NCI-H345 (cell line): ENCODE data around the gene R3HDM2.

Source experiments
- DNase-seq: peaks from one replicate; lab custom pipeline; 2025; lab: John Stamatoyannopoulos, UW

The R3HDM2 gene

DNA sequence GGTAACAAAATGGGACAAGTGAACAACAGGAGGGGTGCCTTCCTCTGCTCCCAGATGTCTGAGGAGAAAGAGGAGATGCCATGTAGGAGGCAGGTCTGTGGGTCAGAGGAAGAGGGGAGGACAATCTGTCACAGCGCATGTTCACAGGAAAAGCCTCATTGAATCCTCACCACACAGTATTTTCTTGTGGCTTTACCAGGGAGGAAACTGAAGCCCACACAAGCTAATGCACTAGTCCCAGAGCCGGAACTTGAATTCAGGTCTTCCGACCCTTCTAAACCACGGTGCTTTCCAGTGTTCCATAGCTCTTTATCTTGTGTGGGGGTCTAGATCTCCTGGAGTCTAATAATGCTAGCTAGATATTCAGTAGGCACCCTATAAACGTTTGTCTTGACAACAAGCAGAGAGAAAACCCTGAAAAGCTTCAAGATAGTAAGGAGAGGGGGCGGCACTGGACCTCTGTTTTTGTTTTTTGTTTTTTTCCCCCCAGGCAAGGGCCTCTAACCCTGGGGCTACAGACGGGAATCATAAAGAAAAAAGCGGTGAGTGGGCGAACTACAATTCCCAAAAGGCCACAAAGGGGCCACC, 201.7 kb downstream of the R3HDM2 start:
- no peak for DNase-seq

- DNase-seq, result no peak
These were observed 203.3 kb downstream of the R3HDM2 start for GRCh38 chr12:57227315-57228115.

DNA sequence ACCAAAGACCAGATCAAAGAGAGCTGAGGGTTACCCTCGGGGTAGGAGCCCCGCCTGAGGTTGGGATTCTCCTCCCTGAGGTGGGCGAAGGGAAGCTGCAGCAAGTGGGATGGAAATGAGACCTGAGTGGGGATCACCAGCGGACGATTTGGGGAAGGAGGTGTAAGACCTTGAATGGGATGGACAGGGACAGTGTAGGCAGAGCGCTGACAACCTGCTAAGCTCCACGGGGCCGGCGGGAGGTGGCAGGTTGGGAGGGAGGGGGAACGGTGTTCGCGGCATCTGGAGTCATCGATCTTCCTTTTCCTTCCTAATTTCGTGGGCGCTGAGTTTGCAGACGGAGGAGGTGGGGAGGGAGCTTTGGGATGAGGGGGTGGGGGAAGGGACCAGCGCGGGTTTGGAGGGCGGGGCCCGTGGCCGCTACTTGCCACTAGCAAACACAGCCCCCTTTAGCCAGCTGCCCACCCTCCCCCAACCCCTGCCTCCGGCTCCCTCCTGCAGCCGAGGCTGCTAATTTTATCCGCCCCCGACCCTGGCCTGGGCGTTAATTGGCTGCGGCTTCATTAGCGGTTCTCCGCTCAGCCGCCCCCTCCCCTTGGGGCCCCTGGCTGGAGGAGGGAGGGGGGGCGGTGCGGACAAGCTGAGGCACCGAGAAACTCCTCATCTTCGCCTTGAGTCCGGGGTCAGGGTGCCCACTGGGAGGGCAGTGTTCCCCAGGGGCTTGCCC, 204.1 kb downstream of the R3HDM2 start:
- no peak for DNase-seq

DNA sequence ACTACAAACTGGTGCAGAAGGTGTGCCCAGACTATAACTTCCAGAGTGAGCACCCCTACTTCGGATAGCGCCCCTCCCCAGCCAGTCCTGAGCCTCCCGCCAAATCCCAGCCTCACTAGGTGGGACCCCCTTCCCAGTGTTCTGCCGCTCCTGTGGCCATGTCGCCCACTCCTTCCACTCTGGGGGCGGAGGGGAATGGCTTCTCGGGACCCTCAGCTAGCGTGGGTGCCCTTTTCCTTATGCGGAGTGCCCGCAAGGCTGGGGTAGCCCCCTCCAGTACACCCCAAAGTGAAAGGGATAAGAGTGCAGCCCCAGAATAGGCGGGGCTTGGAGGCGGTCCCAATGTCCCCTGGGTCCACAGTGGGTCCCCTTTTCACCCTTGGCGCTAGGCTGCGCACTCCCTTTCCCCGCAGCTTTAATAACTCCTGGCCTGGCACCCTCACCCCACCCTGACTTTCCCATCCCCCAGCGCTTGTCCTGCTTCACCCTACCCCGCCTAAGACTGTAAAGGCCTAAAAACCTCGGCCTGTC, 205.1 kb downstream of the R3HDM2 start:
- no peak for DNase-seq

DNA sequence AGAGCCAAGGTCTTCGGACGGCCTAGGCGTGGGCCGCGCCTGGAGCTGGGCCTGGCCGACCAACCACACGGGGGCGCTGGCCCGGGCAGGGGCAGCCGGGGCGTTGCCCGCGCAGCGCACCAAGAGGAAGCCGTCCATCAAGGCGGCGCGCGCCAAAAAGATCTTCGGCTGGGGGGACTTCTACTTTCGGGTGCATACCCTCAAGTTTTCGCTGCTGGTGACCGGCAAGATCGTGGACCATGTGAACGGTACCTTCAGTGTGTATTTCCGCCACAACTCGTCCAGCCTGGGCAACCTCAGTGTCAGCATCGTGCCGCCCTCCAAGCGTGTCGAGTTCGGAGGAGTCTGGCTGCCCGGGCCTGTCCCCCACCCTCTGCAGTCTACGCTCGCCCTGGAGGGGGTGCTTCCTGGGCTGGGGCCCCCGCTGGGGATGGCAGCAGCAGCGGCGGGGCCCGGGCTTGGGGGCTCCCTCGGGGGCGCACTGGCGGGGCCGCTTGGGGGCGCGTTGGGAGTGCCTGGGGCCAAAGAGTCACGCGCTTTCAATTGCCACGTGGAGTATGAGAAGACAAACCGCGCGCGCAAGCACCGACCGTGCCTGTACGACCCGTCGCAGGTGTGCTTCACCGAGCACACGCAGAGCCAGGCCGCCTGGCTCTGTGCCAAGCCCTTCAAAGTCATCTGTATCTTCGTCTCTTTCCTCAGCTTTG, 205.7 kb downstream of the R3HDM2 start:
- DNase-seq, result peak; percentile 76

GRCh38 chr12:57224278-57224972, 206.4 kb downstream of the R3HDM2 start:
- no peak for DNase-seq

GRCh38 chr12:57223191-57224165, 207.4 kb downstream of the R3HDM2 start:
- no peak for DNase-seq

- DNase-seq, result no peak
These were observed 208.3 kb downstream of the R3HDM2 start for GRCh38 chr12:57222286-57223190.

- no peak for DNase-seq
These were observed 209.5 kb downstream of the R3HDM2 start for GRCh38 chr12:57221169-57221917.

- DNase-seq, result no peak
These were observed 210.1 kb downstream of the R3HDM2 start for GRCh38 chr12:57220770-57221168.

DNA sequence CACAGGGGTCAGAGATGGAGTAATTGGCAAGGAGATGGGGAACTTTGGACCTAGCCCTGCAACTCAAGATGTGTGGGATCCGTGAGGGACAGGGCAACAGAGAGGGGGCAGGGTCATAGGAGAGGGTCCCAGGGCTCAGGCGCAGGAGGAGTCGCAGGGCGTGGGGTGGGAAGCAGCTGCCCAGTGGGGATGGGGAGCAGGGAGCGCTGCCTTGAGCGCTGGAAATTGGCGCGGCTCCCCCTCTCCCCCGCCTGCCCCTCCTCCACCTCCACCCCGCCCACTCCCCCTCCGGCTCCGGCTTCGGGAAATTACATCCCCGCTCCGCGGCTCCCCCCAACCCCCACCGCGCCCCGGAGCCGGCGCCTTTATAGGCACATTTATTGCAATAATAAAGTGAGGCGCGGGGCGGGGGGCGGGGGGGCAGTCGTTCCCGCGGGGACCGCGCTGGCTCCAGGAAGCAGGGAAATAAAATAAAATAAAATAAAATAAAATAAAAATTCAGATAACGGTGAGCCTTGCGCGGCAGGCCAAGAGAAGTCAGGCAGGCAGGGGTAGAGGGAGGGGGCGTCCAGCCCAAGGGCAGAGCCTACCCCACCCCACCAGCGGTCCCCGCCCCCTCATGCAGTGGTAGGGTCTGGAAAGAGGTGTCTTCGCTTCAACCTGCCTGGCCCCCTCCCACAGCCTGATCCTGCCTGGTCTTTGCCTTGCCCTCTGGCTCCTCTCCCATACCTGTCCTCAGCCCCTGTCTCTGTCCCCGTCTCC, 210.7 kb downstream of the R3HDM2 start:
- no peak for DNase-seq

GRCh38 chr12:57219205-57219992, 211.4 kb downstream of the R3HDM2 start:
- DNase-seq, result no peak

GRCh38 chr12:57218030-57218853, 212.6 kb downstream of the R3HDM2 start:
- no peak for DNase-seq

DNA sequence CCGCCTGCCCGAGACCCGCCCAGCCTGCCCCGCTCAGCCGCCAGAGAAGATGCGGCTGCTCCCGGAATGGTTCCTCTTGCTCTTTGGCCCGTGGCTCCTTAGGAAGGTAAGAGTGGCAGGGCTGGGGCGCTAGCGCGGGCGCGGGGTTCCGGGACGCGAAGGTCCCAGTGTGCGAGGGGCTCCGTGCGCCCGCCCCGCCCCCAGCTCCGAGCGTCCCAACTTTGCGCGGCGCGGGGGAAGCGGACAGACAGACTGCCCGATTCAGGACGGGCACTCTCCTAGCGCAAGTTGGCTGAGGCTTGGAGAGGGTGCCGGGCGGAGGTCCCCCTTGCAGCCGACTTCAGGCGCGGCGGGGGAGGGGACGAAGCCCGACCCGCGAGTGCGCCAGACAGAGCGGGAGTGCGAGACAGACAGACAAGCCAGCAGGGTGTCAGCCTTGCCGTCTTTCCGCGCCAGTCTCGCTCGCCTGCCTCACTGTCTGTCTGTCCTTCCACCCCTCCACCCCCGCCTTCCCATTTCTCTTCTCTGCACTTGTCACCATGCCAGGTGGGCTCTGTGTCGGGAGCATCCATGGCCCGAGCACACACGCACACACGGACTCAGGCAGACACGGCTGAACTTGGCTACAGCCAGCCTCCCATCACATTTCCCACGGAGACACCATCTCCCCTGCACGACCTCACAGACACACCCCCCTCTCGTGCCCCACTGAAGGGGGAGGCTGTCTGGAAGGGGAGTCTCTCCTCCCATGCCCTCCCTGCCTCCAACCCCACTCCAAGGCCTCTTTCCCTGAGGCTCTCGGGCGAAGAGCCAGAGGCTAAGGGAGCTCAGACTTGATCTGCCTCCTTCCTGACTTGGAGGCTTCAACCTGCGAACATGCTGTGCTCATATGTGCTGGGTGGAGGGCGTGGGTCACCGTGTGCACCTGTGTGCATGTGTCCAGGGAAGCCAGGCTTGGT, 213.6 kb downstream of the R3HDM2 start:
- DNase-seq, result peak; percentile 26
